GM21786 (cell line): ENCODE data around the gene TTLL5.

Source experiments
- ATAC-seq: cut with Tn5 transposase; IDR thresholded peaks from one replicate; pipeline ENCODE4 v1.9.1; 2021; ENCODE audit not compliant: unreplicated experiment

Gene TTLL5

GRCh38 chr14:75983019-75983358 is 321.9 kb downstream of the TTLL5 start:
- no peak for ATAC-seq

GRCh38 chr14:75984674-75985073 is 323.6 kb downstream of the TTLL5 start:
- no peak for ATAC-seq

GRCh38 chr14:75985618-75986438 is 324.8 kb downstream of the TTLL5 start, which contains the start of gene IFT43:
IFT43 (plus strand) TSS chr14:75985763; CDS start chr14:75985787, 24 bp downstream.
- ATAC-seq: peak; percentile 60

GRCh38 chr14:75986439-75986765 is 325.4 kb downstream of the TTLL5 start:
- no peak for ATAC-seq

GRCh38 chr14:75987201-75987970 is 326.3 kb downstream of the TTLL5 start:
- no peak for ATAC-seq

- no peak for ATAC-seq
Measured at GRCh38 chr14:75989134-75989533, 328.1 kb downstream of the TTLL5 start.

GRCh38 chr14:75990297-75990696 is 329.3 kb downstream of the TTLL5 start:
- ATAC-seq: no peak

GRCh38 chr14:75991753-75992152 is 330.7 kb downstream of the TTLL5 start:
- no peak for ATAC-seq

GRCh38 chr14:75993567-75994041 is 332.6 kb downstream of the TTLL5 start:
- peak; percentile 62 for ATAC-seq

GRCh38 chr14:75995372-75996041 is 334.5 kb downstream of the TTLL5 start:
- ATAC-seq: no peak

GRCh38 chr14:75996488-75996887 is 335.4 kb downstream of the TTLL5 start:
- ATAC-seq: no peak

- ATAC-seq: no peak
Measured at GRCh38 chr14:75999511-76000190, 338.6 kb downstream of the TTLL5 start.

GRCh38 chr14:76002383-76002782 is 341.3 kb downstream of the TTLL5 start:
- ATAC-seq: no peak
